NCI-H510A (cell line): ENCODE data around the gene ZNF615.
"Not testable (repeated sequence)": the region's sequence is repeated elsewhere in the genome, so short reads cannot be mapped to it uniquely, and the experiment has no call there.

ENCODE experiments used
- DNase-seq: peaks from one replicate; lab custom pipeline; 2025; lab: John Stamatoyannopoulos, UW

ZNF615 gene

GRCh38 chr19:52007806-52008557 is at the start of gene ZNF615:
Gene ZNF615 (minus strand): TSS chr19:52008211. CDS start chr19:52003711, 4,500 bp downstream.
- peak; percentile 81 for DNase-seq

- DNase-seq, result not testable (repeated sequence)
These were observed 48.5 kb upstream of the ZNF615 start for GRCh38 chr19:52056480-52056879.

DNA sequence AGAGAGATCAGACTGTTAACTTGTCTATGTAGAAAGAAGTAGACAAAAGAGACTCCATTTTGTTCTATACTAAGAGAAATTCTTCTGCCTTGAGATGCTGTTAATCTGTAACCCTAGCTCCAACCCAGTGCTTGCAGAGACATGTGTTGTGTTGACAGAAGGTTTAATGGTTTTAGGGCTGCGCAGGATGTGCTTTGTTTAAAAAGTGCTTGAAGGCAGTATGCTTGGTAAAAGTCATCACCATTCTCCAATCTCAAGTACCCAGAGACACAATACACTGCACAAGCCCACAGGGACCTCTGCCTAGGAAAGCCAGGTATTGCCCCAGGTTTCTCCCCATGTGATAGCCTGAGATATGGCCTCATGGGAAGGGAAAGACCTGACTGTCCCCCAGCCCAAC is 43.7 kb upstream of the ZNF615 start:
- DNase-seq, result not testable (repeated sequence)

GRCh38 chr19:52048555-52049501 is 40.8 kb upstream of the ZNF615 start, which contains the start of gene ZNF432:
Gene ZNF432 (minus strand): TSS chr19:52048838. CDS start chr19:52046868, 1,970 bp downstream.
- peak; percentile 81 for DNase-seq

DNA sequence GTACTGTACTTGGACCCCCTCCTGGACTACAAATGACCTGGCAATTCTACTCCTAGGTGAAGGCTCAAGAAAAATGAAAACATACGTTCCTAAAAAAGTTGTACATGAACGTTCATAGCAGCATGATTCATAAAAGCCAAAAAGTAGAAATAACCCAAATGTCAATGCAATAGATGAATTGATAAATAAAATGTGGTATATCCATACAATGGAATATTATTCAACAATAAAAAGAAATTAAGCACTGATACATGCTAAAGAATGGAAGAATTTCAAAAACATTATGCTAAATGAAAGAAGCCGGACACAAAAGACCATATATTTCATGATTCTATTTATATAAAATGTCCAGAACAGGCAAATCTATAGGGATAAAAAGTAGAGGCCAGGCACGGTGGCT is 31.2 kb upstream of the ZNF615 start:
- no peak for DNase-seq

DNA sequence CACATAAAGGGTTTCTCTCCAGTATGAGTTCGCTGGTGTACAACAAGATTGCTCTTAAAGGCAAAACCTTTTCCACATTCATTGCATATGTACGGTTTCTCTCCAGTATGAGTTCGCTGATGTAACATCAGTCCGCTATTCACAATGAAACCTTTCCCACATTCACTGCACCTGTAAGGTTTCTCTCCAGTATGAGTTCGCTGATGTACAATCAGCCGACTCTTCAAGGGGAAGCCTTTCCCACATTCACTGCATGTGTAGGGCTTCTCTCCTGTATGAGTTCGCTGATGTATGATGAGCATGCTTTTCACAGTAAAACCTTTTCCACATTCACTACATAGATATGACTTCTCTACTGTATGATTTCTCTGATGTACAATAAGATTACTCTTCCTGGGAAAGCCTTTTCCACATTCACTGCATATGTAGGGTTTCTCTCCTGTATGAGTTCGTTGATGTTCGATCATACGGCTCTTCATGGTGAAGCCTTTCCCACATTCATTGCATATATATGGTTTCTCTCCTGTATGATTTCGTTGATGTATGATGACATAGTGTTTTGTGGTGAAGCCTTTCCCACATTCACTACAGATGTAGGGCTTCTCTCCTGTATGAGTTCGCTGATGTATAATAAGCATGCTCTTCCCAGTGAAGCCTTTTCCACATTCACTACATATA is 26.2 kb upstream of the ZNF615 start:
- no peak for DNase-seq

- DNase-seq, result no peak
These were observed 20.7 kb upstream of the ZNF615 start for GRCh38 chr19:52028780-52029123.

DNA sequence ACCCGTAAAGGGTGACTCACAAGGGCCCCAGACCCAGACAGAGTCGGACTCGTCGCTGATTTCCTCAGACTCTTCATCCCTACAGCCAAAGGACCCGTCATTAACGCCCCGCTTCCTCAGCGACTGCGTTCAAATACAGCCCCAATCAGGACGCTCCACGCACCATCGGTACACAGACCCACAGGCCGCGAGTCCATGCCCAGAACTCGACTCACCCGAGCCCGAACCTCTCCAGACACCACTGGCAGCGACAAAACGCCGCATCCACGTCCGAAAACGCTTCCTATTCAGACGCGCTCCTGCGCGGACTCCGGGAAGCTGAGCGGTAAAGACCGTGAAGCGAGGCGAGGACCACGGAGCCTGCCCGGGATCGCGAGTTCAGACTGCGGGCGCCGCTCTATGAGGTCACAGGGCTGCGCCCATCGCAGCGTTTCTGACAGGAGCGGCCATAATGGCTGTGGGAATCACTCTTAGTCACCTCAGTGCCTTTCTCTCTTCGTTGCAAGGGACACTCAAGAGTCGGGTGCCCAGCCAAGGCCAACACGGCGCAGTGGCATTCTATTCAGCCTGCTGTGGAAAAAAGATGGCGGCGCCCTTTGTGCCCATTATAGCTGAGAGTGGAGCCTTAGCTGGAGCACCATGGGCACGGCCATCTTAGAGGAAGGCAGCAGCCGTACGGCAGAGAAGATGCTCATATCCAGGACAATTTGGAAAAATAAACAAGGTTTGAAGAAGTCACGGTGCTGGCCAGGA is 20.2 kb upstream of the ZNF615 start, which contains the start of gene ZNF614:
Gene ZNF614 (minus strand): TSS at position 353 of the 753 bp plus-strand sequence. CDS start 2,634 bp downstream, outside the sequence.
- peak; percentile 83 for DNase-seq

GRCh38 chr19:52026255-52026990 is 18.4 kb upstream of the ZNF615 start:
- DNase-seq, result not testable (repeated sequence)

- not testable (repeated sequence) for DNase-seq
These were observed 16.5 kb upstream of the ZNF615 start for GRCh38 chr19:52024478-52024877.

GRCh38 chr19:52022193-52022592 is 14.2 kb upstream of the ZNF615 start:
- no peak for DNase-seq

- DNase-seq, result no peak
These were observed 12.5 kb upstream of the ZNF615 start for GRCh38 chr19:52020506-52020905.

- no peak for DNase-seq
These were observed 2.7 kb upstream of the ZNF615 start for GRCh38 chr19:52010674-52011073.

- DNase-seq, result peak; percentile 14
These were observed 583 bp downstream of the ZNF615 start for GRCh38 chr19:52007451-52007805.

DNA sequence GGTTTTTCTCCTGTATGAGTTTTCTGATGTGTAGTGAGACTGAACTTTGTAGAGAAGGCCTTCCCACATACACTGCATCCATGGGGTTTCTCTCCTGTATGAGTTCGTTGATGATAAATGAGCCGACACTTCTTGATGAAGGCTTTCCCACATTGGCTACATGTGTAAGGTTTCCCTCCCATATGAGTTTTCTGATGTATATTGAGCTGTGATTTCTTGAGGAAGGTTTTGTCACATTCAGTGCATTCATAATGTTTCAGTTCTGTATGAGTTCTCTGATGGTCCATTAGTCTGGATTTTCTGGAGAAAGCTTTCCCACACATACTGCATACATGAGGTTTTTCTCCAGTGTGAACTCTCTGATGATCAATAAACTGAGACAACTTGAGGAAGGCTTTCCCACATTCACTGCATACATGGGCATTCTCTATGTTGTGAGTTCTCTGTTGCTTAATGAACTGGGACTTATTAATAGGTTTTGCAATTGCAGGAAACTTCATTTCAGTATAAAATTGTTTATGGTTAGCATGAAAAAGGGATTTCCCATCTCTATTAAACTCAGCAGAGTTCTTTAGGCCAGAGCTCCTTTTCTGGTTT is 13.9 kb downstream of the ZNF615 start:
- DNase-seq, result no peak

- no peak for DNase-seq
These were observed 14.6 kb downstream of the ZNF615 start for GRCh38 chr19:51993422-51993821.

DNA sequence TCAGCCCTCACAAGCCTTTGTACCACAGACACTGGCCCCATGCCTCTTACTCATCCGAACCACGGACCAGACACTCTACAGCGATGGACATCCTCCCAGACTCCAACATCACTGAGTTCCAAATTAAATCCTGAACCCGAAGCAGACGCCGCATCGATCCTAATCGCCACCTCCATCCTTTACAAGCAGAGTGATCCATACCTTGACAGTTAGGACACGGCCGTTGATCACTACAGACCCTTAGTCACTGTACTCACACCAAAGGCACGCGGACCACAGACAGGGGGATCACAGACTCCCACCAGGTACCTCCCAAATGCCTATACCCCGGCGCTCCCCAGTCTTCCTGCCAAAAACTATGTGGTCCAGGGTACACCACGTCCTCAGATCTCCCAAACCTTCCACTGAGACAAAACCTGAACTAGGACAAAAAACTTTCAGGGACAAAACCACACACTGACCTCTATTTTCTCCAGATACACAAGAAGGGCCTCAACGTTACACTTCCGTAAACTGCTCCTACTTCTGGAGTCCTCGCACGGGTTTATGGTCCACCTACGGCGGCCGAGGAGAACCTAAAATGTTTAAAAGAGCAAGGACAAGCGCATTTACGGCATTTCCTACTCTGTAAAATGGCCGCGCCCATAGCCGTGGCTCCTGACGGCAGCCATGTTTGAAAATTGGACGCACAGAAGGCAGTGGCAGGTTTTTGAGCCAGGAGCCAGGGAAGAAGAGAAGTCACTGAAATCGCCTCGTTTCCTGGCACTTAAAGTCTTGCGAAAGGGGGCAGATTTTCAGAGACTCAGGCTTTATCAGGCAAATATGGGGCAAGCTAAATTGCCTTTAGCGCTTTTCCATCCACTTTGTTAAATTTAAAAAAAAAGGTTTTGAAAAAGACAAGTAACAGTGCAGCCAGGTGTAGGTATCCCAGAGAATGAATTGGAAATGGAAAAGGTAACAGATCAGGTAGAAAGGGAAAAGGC is 21.4 kb downstream of the ZNF615 start, which contains the start of gene ZNF350:
Gene ZNF350 (minus strand): TSS at position 532 of the 983 bp plus-strand sequence. CDS start 12,480 bp downstream, outside the sequence.
- peak; percentile 92 for DNase-seq

GRCh38 chr19:51983361-51983760 is 24.6 kb downstream of the ZNF615 start:
- DNase-seq, result no peak

DNA sequence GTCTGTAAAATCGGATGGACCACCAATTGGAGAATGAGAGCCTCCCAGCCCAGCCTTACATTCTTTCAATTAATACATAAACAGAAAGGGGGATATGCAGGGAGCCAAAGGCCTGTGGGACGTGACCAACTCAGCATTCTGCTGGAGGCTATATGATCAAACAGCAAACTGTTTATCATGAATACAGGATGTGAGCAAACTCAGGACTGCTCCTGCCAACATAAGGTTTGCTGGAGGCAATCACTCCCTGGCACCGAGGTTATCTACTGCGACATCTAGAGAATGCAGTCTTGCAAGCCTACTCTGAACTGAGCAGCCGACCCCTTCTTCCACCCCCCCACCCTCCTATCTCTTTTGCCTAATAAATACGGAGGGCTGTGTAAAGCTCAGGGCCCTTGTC is 27.1 kb downstream of the ZNF615 start:
- DNase-seq, result not testable (repeated sequence)
